Fibroblast of lung (primary cell): ENCODE data around the gene KRTCAP2. TPM values are rescaled to one million over a fixed set of nuclear protein-coding genes. Genes with fewer than 3 reads are reported as not detected.

Experiments used
- DNase-seq, 2 donors: peaks; one replicate each; pipeline versions ENCODE4 v3.0.0 to v3.0.0-alpha.2; 2010; ENCODE audit warnings: low read depth in 2 of 2
- H2AFZ ChIP-seq: 2 replicates; pipeline ENCODE4 v1.5.1; 2012; ENCODE audit warnings: low read length, control low read depth, inconsistent platforms
- H3K27ac ChIP-seq: 2 replicates; pipeline ENCODE4 v1.5.1; 2011; ENCODE audit warnings: low read length, control low read depth; ENCODE audit not compliant: insufficient read depth
- H3K27me3 ChIP-seq: 2 replicates; pipeline ENCODE4 v1.5.1; 2011; ENCODE audit warnings: mild to moderate bottlenecking, low read length; ENCODE audit not compliant: control insufficient read depth, insufficient read depth
- H3K36me3 ChIP-seq: 2 replicates; pipeline ENCODE4 v1.5.1; 2011; ENCODE audit warnings: low read length; ENCODE audit not compliant: control insufficient read depth, insufficient read depth
- H3K4me1 ChIP-seq: 2 replicates; pipeline ENCODE4 v1.5.1; 2011; ENCODE audit warnings: low read length; ENCODE audit not compliant: control insufficient read depth, insufficient read depth; ENCODE audit errors: extremely low read depth
- H3K4me2 ChIP-seq: 2 replicates; pipeline ENCODE4 v1.5.1; 2011; ENCODE audit warnings: low read length, control low read depth; ENCODE audit not compliant: insufficient read depth; ENCODE audit errors: extremely low read depth
- H3K4me3 ChIP-seq, 4 experiments: fragments of 200-600 bp in 1 of 4; sonication (generic) in 1 of 4; replicated peaks in 1 of 4; 2 replicates each; pipeline ENCODE4 v1.5.1; 2011 to 2016; ENCODE audit warnings: low read length in 4 of 4, low read depth in 3 of 4, mild to moderate bottlenecking in 3 of 4, control low read depth in 2 of 4, inconsistent platforms in 1 of 4, mixed read lengths in 1 of 4; ENCODE audit not compliant: insufficient read depth in 1 of 4; ENCODE audit errors: control extremely low read depth in 1 of 4
- H3K79me2 ChIP-seq: 2 replicates; pipeline ENCODE4 v1.5.1; 2012; ENCODE audit warnings: mild to moderate bottlenecking, low read length, inconsistent platforms; ENCODE audit not compliant: control insufficient read depth, insufficient read depth
- H3K9ac ChIP-seq: 2 replicates; pipeline ENCODE4 v1.5.1; 2011; ENCODE audit warnings: mild to moderate bottlenecking, low read length, control low read depth; ENCODE audit not compliant: insufficient read depth
- H3K9me3 ChIP-seq: 2 replicates; pipeline ENCODE4 v1.5.1; 2012; ENCODE audit warnings: low read depth, low read length; ENCODE audit not compliant: control insufficient read depth, insufficient read depth
- H4K20me1 ChIP-seq: 2 replicates; pipeline ENCODE4 v1.5.1; 2011; ENCODE audit warnings: low read length; ENCODE audit not compliant: control insufficient read depth, insufficient read depth; ENCODE audit errors: extremely low read depth
- CTCF ChIP-seq, 2 donors: IDR thresholded peaks in 1 of 2; conservative IDR thresholded peaks in 1 of 2; 1 replicate in 1 of 2; 2 replicates in 1 of 2; pipeline ENCODE4 v1.5.1; 2011 to 2012; ENCODE audit warnings: low read length in 2 of 2, control low read depth in 1 of 2, inconsistent platforms in 1 of 2, low read depth in 1 of 2, mild to moderate bottlenecking in 1 of 2
- EZH2 ChIP-seq: IDR thresholded peaks from 2 replicates; pipeline ENCODE4 v1.5.1; 2012; ENCODE audit warnings: low read length, control low read depth, mild to moderate bottlenecking; ENCODE audit errors: missing control alignments
- polyA plus RNA-seq, 2 donors: library from polyadenylated mRNA; depleted of rRNA in 1 of 2; stranded (reverse) in 1 of 2; unstranded in 1 of 2; fragments of >200 nt; gene quantifications; 2 replicates each; pipeline ENCODE4 v1.2.1, GENCODE V29; 2011 to 2012; ENCODE audit warnings: missing spikeins in 1 of 2
- total RNA-seq: library from RNA; depleted of rRNA; stranded (reverse); fragments of >200 nt; gene quantifications from 2 replicates; pipeline ENCODE4 v1.2.1, GENCODE V29; 2014

The KRTCAP2 gene
- total and polyA plus RNA-seq, 2 donors (not counting 1 experiment from before 2014, with no cell fraction given) = 123 to 125 TPM

- Histone ChIP-seq H3K9ac (peak within 1 kb of the TSS; percentile 100), H3K4me3 (peak within 1 kb of the TSS; percentile 75 to 100 (median 90)), H3K27ac (peak within 1 kb of the TSS; percentile 100), H3K4me1 (peaks cover 15% of the 10 kb centered on the region), H3K4me2 (peak within 1 kb of the TSS; percentile 99), H3K27me3 (no peaks in the 10 kb centered on the region), H3K79me2 (no peaks in the 10 kb centered on the region), H3K36me3 (no peaks in the 10 kb centered on the region), H4K20me1 (no peaks in the 10 kb centered on the region), H3K9me3 (no peaks in the 10 kb centered on the region), H2AFZ (no peak within 1 kb of the TSS)
- TF ChIP-seq CTCF (conservative IDR thresholded peaks at IDR 0.05 in 1 of 2, IDR thresholded peaks at IDR 0.05 in 1 of 2; ENCODE audit: low read depth in 1 of 2, low read length in 2 of 2) (no peak), EZH2 (no peak)
- DNase-seq = peak; percentile 28 to 57
These were observed 34.9 kb upstream of the KRTCAP2 start, which contains the start of gene THBS3 for GRCh38 chr1:155207806-155208540. THBS3 (minus strand) TSS chr1:155207897; CDS start chr1:155207876, 21 bp downstream.

- Histone ChIP-seq H4K20me1 (no peaks in the 10 kb centered on the region), H2AFZ (no peak overlapping the region), H3K79me2 (no peaks in the 10 kb centered on the region), H3K27ac (peak overlapping the region; percentile 100), H3K9ac (peak overlapping the region; percentile 100), H3K4me3 (peak overlapping the region; percentile 52 to 100 (median 82)), H3K27me3 (no peaks in the 10 kb centered on the region), H3K4me1 (peaks cover 15% of the 10 kb centered on the region), H3K36me3 (peaks cover 3% of the 10 kb centered on the region), H3K4me2 (peak overlapping the region; percentile 84), H3K9me3 (no peaks in the 10 kb centered on the region)
- TF ChIP-seq CTCF (conservative IDR thresholded peaks at IDR 0.05 in 1 of 2, IDR thresholded peaks at IDR 0.05 in 1 of 2; ENCODE audit: low read depth in 1 of 2, low read length in 2 of 2) (peak; percentile 88 to 90), EZH2 (no peak)
- peak; percentile 72 to 77 for DNase-seq
These were observed 34.0 kb upstream of the KRTCAP2 start for GRCh38 chr1:155206891-155207805.

- Histone ChIP-seq H3K27me3 (no peaks in the 10 kb centered on the region), H3K27ac (no peak overlapping the region), H3K79me2 (no peaks in the 10 kb centered on the region), H3K9me3 (no peaks in the 10 kb centered on the region), H3K4me3 (no peak overlapping the region), H4K20me1 (no peaks in the 10 kb centered on the region), H2AFZ (no peak overlapping the region), H3K4me1 (peaks cover 15% of the 10 kb centered on the region), H3K4me2 (no peak overlapping the region), H3K9ac (no peak overlapping the region), H3K36me3 (peaks cover 4% of the 10 kb centered on the region)
- DNase-seq = no peak
- TF ChIP-seq CTCF (conservative IDR thresholded peaks at IDR 0.05 in 1 of 2, IDR thresholded peaks at IDR 0.05 in 1 of 2; ENCODE audit: low read depth in 1 of 2, low read length in 2 of 2) (no peak), EZH2 (no peak)
These were observed 33.0 kb upstream of the KRTCAP2 start for GRCh38 chr1:155205969-155206593.
